ENCODE results near the gene ZBTB20.

Gene ZBTB20

DNA sequence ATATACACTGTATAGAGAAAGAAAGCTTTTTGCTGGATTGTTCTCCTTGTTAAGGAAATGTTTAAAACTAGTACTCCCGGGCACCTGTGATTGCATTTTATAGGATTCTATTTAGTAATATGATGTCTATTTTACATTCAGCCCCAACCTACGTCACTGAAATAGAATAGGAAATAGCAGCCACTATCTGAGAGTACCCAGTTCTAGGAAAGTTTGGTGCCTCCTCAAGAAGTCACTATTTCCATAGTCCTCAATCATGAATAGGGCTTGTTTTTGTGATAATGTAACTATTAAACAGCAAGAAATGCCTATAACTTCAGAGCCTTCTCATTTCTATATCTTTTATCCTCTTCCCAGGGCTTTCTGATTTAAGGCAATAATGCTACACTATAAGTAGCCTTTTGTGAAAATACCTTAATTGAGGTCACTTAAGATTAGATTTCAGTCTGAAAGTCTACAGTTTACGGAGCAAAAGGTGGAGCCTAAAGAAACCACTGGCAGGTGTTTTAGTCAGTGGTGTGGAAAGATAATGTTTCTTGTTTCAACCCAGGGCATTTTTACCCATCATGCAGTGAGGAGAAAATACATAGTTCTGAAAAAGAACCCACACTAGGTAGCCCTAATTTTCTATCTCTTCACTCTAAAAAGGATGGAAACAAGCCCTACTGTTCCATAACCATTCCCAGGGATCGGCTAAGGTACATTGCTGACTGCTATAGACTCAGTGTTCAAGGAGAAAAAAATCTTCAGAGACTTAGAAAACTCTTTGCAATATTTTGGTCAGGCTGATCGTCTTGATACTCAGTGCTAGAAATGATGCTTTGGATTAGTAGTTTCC, 814.5 kb downstream of the ZBTB20 start:
- no peak overlapping the region for H3K4me3 ChIP-seq (replicated peaks; ENCODE audit: low read depth, low read length)
- DNase-seq (ENCODE audit: extremely low read depth, low read depth) = no peak
- TF ChIP-seq, protein P1, sequence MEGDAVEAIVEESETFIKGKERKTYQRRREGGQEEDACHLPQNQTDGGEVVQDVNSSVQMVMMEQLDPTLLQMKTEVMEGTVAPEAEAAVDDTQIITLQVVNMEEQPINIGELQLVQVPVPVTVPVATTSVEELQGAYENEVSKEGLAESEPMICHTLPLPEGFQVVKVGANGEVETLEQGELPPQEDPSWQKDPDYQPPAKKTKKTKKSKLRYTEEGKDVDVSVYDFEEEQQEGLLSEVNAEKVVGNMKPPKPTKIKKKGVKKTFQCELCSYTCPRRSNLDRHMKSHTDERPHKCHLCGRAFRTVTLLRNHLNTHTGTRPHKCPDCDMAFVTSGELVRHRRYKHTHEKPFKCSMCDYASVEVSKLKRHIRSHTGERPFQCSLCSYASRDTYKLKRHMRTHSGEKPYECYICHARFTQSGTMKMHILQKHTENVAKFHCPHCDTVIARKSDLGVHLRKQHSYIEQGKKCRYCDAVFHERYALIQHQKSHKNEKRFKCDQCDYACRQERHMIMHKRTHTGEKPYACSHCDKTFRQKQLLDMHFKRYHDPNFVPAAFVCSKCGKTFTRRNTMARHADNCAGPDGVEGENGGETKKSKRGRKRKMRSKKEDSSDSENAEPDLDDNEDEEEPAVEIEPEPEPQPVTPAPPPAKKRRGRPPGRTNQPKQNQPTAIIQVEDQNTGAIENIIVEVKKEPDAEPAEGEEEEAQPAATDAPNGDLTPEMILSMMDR (IDR thresholded peaks at IDR 0.05; ENCODE audit: low read depth, low read length, missing control alignments) = no peak

DNA sequence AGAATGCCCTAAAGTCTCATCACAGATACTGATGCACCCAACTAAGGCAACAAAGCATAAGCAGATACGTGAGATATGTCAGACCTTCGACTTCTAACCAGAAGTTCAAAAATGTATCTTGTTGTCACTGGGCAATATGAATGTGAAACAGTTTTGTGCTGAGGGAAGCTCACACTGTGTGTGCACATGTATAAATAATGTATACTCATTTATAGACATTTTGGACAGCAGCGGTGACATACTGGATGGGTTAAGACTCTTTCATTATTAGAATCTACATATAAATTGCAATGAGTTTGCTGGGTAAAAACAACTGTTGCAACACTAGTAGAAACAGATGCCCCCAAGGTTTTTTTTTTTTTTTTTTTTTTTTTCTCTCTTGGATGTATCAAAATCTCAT, 815.4 kb downstream of the ZBTB20 start:
- no peak for DNase-seq (ENCODE audit: extremely low read depth, low read depth)

DNA sequence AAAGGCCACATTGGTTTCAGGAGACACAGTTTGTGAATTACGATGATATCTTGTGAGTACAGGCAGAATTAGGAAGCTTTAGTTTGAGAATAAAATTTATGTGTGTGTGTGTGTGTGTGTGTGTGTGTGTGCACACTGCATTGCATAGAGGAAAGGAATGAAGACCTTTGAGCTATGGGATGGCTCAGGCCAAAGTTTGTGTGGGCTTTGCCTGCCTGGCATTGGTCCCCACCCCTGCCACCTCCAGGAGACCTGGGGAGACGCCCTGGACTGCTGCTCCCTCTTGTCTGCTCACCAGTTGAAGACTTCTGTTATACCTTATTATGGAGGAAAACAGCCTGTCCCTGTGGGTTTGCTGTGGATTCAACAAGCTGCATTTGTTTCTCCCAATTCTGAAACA, 816.1 kb downstream of the ZBTB20 start:
- DNase-seq (ENCODE audit: extremely low read depth, low read depth) = no peak
- H3K4me3 ChIP-seq (replicated peaks; ENCODE audit: low read depth, low read length) = no peak overlapping the region
- TF ChIP-seq, protein P1 (IDR thresholded peaks at IDR 0.05; ENCODE audit: low read depth, low read length, missing control alignments) = no peak

More for the DNA sequence above, 815.4 kb downstream of the ZBTB20 start:
- no peak overlapping the region for H3K4me3 ChIP-seq (replicated peaks; ENCODE audit: low read depth, low read length)
- TF ChIP-seq, protein P1 (IDR thresholded peaks at IDR 0.05; ENCODE audit: low read depth, low read length, missing control alignments) = no peak

DNA sequence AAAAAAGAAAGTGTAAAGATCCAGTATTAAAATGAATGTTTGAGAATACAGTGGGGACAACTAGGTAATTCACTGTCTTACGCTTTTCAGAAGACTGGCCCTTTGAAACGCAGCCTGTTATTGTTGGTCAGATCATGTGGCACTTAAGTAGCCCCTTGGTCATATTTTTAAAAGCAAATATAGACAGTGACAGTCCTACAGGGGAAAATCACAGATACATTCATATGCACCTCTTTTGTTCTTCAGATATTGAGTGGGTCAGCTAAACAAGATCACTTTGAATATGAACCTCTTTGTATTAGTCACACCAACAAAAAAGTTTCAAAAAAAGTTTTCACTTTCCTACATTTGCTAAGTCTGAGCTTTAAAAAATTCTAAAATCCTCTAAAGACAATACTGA, 817.3 kb downstream of the ZBTB20 start:
- H3K4me3 ChIP-seq (replicated peaks; ENCODE audit: low read depth, low read length) = no peak overlapping the region
- TF ChIP-seq, protein P1 (IDR thresholded peaks at IDR 0.05; ENCODE audit: low read depth, low read length, missing control alignments) = no peak

DNA sequence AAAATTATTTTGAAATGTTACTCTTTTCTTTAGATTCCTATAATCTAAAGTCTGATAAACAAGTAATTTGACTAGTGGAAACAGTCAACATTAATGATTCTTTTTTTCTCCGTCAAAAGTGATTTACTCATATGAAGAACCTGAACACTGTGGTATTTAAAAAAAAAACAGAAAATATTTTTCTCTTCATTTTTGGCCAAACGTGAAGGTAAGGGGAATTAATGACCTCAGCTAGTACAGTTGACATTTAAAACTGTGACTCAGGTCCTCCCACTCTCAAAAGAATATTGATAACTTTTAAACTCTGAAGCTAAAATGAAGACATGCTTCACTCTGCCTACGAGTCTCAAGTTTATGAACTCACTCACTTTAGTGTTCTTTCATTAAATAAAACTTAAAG, 818.7 kb downstream of the ZBTB20 start:
- no peak for DNase-seq (ENCODE audit: extremely low read depth, low read depth)
- TF ChIP-seq, protein P1 (IDR thresholded peaks at IDR 0.05; ENCODE audit: low read depth, low read length, missing control alignments) = no peak

More for the DNA sequence above, 817.3 kb downstream of the ZBTB20 start:
- DNase-seq (ENCODE audit: extremely low read depth, low read depth) = no peak

DNA sequence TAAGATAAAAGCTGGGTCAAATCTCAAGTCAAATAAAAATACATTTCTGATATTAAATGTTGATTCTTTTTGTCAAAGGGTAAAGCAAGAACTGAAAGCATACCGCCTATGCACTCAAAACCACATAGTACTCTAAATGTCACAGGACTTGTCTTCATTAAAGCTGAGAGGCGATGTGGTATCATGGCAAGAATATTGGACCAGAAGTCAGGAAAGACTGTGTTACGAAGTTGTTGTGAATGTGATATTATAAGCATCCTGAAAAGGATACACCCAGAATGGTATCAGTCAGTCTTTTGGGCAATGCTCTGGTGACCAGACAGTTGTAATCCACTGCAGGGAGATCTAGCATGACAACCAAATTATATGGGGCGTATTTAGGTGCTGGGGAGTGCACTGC, 819.4 kb downstream of the ZBTB20 start:
- TF ChIP-seq, protein P1 (IDR thresholded peaks at IDR 0.05; ENCODE audit: low read depth, low read length, missing control alignments) = no peak
- no peak for DNase-seq (ENCODE audit: extremely low read depth, low read depth)
- no peak overlapping the region for H3K4me3 ChIP-seq (replicated peaks; ENCODE audit: low read depth, low read length)

More for the DNA sequence above, 818.7 kb downstream of the ZBTB20 start:
- H3K4me3 ChIP-seq (replicated peaks; ENCODE audit: low read depth, low read length) = no peak overlapping the region

Measured in HFF-Myc (cell line).